NCI-H1048 (cell line): ENCODE data around the gene RALGPS1.

Experiments
- DNase-seq: peaks from one replicate; lab custom pipeline; 2025; lab: John Stamatoyannopoulos, UW

RALGPS1 gene

GRCh38 chr9:127187231-127187956 lies 272.8 kb downstream of the RALGPS1 start:
- DNase-seq, result no peak

- no peak for DNase-seq
Observed at GRCh38 chr9:127188396-127188795, 273.8 kb downstream of the RALGPS1 start.

GRCh38 chr9:127189628-127190027 lies 275.0 kb downstream of the RALGPS1 start:
- DNase-seq, result no peak

- no peak for DNase-seq
Observed at GRCh38 chr9:127192744-127193143, 278.2 kb downstream of the RALGPS1 start.

- no peak for DNase-seq
Observed at GRCh38 chr9:127193483-127193882, 278.9 kb downstream of the RALGPS1 start.

GRCh38 chr9:127194881-127195713 lies 280.5 kb downstream of the RALGPS1 start:
- no peak for DNase-seq

- DNase-seq, result no peak
Observed at GRCh38 chr9:127195976-127196825, 281.6 kb downstream of the RALGPS1 start.

GRCh38 chr9:127196826-127197145 lies 282.2 kb downstream of the RALGPS1 start:
- no peak for DNase-seq

GRCh38 chr9:127197186-127197860 lies 282.7 kb downstream of the RALGPS1 start:
- no peak for DNase-seq

- no peak for DNase-seq
Observed at GRCh38 chr9:127197861-127198430, 283.4 kb downstream of the RALGPS1 start.

GRCh38 chr9:127198587-127198986 lies 284.0 kb downstream of the RALGPS1 start:
- no peak for DNase-seq

- no peak for DNase-seq
Observed at GRCh38 chr9:127199001-127199791, 284.6 kb downstream of the RALGPS1 start.

GRCh38 chr9:127200106-127200862 lies 285.7 kb downstream of the RALGPS1 start:
- DNase-seq, result no peak

- DNase-seq, result no peak
Observed at GRCh38 chr9:127201071-127201541, 286.5 kb downstream of the RALGPS1 start.

- DNase-seq, result no peak
Observed at GRCh38 chr9:127201731-127202130, 287.1 kb downstream of the RALGPS1 start.

- no peak for DNase-seq
Observed at GRCh38 chr9:127202461-127203169, 288.0 kb downstream of the RALGPS1 start.

- no peak for DNase-seq
Observed at GRCh38 chr9:127203681-127204327, 289.2 kb downstream of the RALGPS1 start.

GRCh38 chr9:127204771-127205470 lies 290.3 kb downstream of the RALGPS1 start:
- DNase-seq, result no peak
